HG02970 (cell line): ENCODE data around the gene MBD5.

Source experiments
- ATAC-seq: cut with Tn5 transposase; IDR thresholded peaks from one replicate; pipeline ENCODE4 v1.9.1; 2021; ENCODE audit warnings: mild to moderate bottlenecking, moderate library complexity, moderate number of reproducible peaks; ENCODE audit not compliant: unreplicated experiment, low FRiP score

Gene MBD5

GRCh38 chr2:148509288-148509902 is 488.5 kb downstream of the MBD5 start:
- peak; percentile 97 for ATAC-seq

GRCh38 chr2:148511883-148512282 is 491.0 kb downstream of the MBD5 start:
- no peak for ATAC-seq

- no peak for ATAC-seq
These were observed 491.6 kb downstream of the MBD5 start for GRCh38 chr2:148512501-148512900.

GRCh38 chr2:148513427-148513826 is 492.5 kb downstream of the MBD5 start:
- no peak for ATAC-seq

GRCh38 chr2:148515120-148515519 is 494.2 kb downstream of the MBD5 start:
- ATAC-seq, result no peak

- no peak for ATAC-seq
These were observed 495.1 kb downstream of the MBD5 start for GRCh38 chr2:148515976-148516375.

- no peak for ATAC-seq
These were observed 496.4 kb downstream of the MBD5 start for GRCh38 chr2:148517296-148517695.

GRCh38 chr2:148517822-148518221 is 496.9 kb downstream of the MBD5 start:
- no peak for ATAC-seq

- ATAC-seq, result no peak
These were observed 498.1 kb downstream of the MBD5 start for GRCh38 chr2:148519013-148519412.

- no peak for ATAC-seq
These were observed 500.3 kb downstream of the MBD5 start for GRCh38 chr2:148521181-148521580.

- no peak for ATAC-seq
These were observed 502.4 kb downstream of the MBD5 start for GRCh38 chr2:148523315-148523714.

- no peak for ATAC-seq
These were observed 503.6 kb downstream of the MBD5 start for GRCh38 chr2:148524519-148524919.

- no peak for ATAC-seq
These were observed 504.2 kb downstream of the MBD5 start for GRCh38 chr2:148525130-148525529.

- no peak for ATAC-seq
These were observed 505.8 kb downstream of the MBD5 start for GRCh38 chr2:148526509-148527346.

GRCh38 chr2:148527488-148528340 is 506.8 kb downstream of the MBD5 start:
- no peak for ATAC-seq

- no peak for ATAC-seq
These were observed 507.6 kb downstream of the MBD5 start for GRCh38 chr2:148528356-148529064.

GRCh38 chr2:148529745-148530144 is 508.9 kb downstream of the MBD5 start:
- no peak for ATAC-seq

- ATAC-seq, result no peak
These were observed 509.5 kb downstream of the MBD5 start for GRCh38 chr2:148530350-148530749.

- no peak for ATAC-seq
These were observed 510.3 kb downstream of the MBD5 start for GRCh38 chr2:148531235-148531634.

- ATAC-seq, result no peak
These were observed 511.0 kb downstream of the MBD5 start for GRCh38 chr2:148531669-148532428.
